Measurements from ENCODE around the gene RASGRF2. TPM values are rescaled to one million over a fixed set of nuclear protein-coding genes. Genes with fewer than 3 reads are reported as not detected.

The RASGRF2 gene
- total RNA-seq, 1 experiment from 2014 or later = 0.48 TPM

DNA sequence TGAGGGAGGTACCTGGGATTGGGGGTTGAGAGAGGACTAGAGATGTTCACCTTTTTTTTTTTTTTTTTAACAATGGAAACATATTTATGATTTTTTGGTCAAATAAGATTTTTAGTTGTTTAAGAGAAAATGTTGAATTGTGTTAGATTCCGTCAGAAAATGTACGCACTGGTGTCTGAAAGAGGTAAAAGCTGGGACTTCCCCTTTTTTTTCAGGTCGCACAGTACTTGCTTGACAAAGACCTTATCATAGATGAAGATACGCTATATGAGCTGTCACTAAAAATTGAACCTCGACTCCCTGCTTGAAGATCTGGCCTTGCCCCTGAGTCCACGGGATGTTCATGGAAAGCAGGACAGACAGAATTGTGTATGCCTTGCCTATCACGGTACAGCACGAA, 265.3 kb downstream of the RASGRF2 start:
- ChIA-PET CTCF (no interaction called here), POLR2A (ENCODE audit: unreplicated experiment) (no interaction called here)
- H3K27me3 ChIP-seq (ENCODE audit: insufficient read depth, low read depth) = no peaks in the 10 kb centered on the region
- H4K20me1 ChIP-seq (ENCODE audit: insufficient read depth) = no peaks in the 10 kb centered on the region
- H3F3A ChIP-seq (ENCODE audit: insufficient read depth, low read depth) = no peaks in the 10 kb centered on the region
- TF ChIP-seq, protein P1, sequence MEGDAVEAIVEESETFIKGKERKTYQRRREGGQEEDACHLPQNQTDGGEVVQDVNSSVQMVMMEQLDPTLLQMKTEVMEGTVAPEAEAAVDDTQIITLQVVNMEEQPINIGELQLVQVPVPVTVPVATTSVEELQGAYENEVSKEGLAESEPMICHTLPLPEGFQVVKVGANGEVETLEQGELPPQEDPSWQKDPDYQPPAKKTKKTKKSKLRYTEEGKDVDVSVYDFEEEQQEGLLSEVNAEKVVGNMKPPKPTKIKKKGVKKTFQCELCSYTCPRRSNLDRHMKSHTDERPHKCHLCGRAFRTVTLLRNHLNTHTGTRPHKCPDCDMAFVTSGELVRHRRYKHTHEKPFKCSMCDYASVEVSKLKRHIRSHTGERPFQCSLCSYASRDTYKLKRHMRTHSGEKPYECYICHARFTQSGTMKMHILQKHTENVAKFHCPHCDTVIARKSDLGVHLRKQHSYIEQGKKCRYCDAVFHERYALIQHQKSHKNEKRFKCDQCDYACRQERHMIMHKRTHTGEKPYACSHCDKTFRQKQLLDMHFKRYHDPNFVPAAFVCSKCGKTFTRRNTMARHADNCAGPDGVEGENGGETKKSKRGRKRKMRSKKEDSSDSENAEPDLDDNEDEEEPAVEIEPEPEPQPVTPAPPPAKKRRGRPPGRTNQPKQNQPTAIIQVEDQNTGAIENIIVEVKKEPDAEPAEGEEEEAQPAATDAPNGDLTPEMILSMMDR (conservative IDR thresholded peaks at IDR 0.05) = no peak
- TF ChIP-seq EZH2 (IDR thresholded peaks at IDR 0.05; ENCODE audit: low read depth) = no peak
- no peaks in the 10 kb centered on the region for H3K36me3 ChIP-seq (ENCODE audit: low read depth)
- no peak overlapping the region for H3K4me2 ChIP-seq
- H3K27ac ChIP-seq = no peak overlapping the region
- H3K9me3 ChIP-seq (ENCODE audit: insufficient read depth, low read depth) = no peaks in the 10 kb centered on the region
- no peak overlapping the region for H3K4me3 ChIP-seq
- DNase-seq = no peak
- H3K9me2 ChIP-seq (ENCODE audit: insufficient read depth) = no peaks in the 10 kb centered on the region
- BruUV-seq (replicated peaks) = no TSS peak
- no peaks in the 10 kb centered on the region for H3K4me1 ChIP-seq (replicated peaks; ENCODE audit: insufficient read depth)
- H3K79me2 ChIP-seq (ENCODE audit: low read depth) = no peaks in the 10 kb centered on the region
- intact Hi-C loops (cut with micrococcal nuclease; ENCODE audit: unreplicated experiment) = no loop called here
- no peak overlapping the region for H2AFZ ChIP-seq

DNA sequence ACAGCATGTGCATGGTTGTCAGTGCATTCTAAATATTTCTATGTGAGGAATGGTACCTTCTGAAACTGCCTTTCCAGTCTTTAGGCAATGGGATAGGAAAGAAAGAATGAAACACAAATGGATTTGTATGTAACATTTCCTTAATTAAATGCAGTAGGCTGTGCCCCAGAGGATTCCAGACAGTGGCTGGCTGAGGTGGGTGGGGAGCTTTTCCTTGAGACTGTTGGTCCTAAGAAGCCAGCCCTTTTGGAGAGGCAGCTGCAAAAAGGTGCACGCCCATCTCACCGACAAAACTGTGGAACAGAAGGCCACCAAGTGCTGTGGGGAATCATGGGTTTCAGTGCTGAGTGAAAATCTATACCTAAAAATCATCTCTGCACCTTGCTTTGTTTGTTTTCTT, 266.1 kb downstream of the RASGRF2 start:
- intact Hi-C loops (cut with micrococcal nuclease; ENCODE audit: unreplicated experiment) = no loop called here
- no peaks in the 10 kb centered on the region for H3K79me2 ChIP-seq (ENCODE audit: low read depth)
- BruUV-seq (replicated peaks) = no TSS peak

DNA sequence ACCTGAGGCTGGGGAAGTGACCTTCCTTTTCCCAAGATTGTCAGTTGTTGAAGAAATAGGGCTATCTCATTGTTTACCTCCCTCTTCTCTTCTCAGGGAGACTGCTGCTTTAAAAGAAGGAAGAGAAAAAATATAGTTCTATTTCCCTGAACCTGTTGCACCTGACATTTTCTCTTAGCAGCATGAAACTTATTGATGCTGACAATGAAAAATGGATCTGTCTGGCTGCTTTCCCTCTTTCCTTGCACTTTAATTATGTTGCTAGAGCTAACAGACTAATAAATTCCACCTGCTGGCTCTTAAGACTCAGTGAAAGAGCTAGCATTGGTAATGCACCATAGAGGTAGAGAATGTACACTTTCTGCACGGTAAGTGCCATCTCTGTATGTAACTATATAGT, 266.8 kb downstream of the RASGRF2 start:
- Histone ChIP-seq H3K36me3 (ENCODE audit: low read depth) (no peaks in the 10 kb centered on the region), H3K4me3 (no peak overlapping the region), H3F3A (ENCODE audit: insufficient read depth, low read depth) (no peaks in the 10 kb centered on the region), H2AFZ (no peak overlapping the region), H3K4me2 (no peak overlapping the region), H3K9me2 (ENCODE audit: insufficient read depth) (no peaks in the 10 kb centered on the region), H3K27ac (no peak overlapping the region), H3K4me1 (replicated peaks; ENCODE audit: insufficient read depth) (no peaks in the 10 kb centered on the region), H3K27me3 (ENCODE audit: insufficient read depth, low read depth) (no peaks in the 10 kb centered on the region), H3K9me3 (ENCODE audit: insufficient read depth, low read depth) (no peaks in the 10 kb centered on the region), H3K79me2 (ENCODE audit: low read depth) (no peaks in the 10 kb centered on the region), H4K20me1 (ENCODE audit: insufficient read depth) (no peaks in the 10 kb centered on the region)
- TF ChIP-seq EZH2 (IDR thresholded peaks at IDR 0.05; ENCODE audit: low read depth) = no peak
- TF ChIP-seq, protein P1 (conservative IDR thresholded peaks at IDR 0.05) = no peak
- intact Hi-C loops (cut with micrococcal nuclease; ENCODE audit: unreplicated experiment) = no loop called here
- CTCF ChIA-PET = no interaction called here
- BruUV-seq (replicated peaks) = no TSS peak
- no peak for DNase-seq
- POLR2A ChIA-PET (ENCODE audit: unreplicated experiment) = no interaction called here

More for the DNA sequence above, 266.1 kb downstream of the RASGRF2 start:
- Histone ChIP-seq H3F3A (ENCODE audit: insufficient read depth, low read depth) (no peaks in the 10 kb centered on the region), H3K27ac (no peak overlapping the region), H3K9me3 (ENCODE audit: insufficient read depth, low read depth) (no peaks in the 10 kb centered on the region), H3K9me2 (ENCODE audit: insufficient read depth) (no peaks in the 10 kb centered on the region), H2AFZ (no peak overlapping the region), H3K27me3 (ENCODE audit: insufficient read depth, low read depth) (no peaks in the 10 kb centered on the region), H4K20me1 (ENCODE audit: insufficient read depth) (no peaks in the 10 kb centered on the region), H3K4me1 (replicated peaks; ENCODE audit: insufficient read depth) (no peaks in the 10 kb centered on the region), H3K4me2 (no peak overlapping the region), H3K36me3 (ENCODE audit: low read depth) (no peaks in the 10 kb centered on the region), H3K4me3 (no peak overlapping the region)
- ChIA-PET POLR2A (ENCODE audit: unreplicated experiment) (no interaction called here), CTCF (no interaction called here)
- no peak for DNase-seq
- no peak for TF ChIP-seq EZH2 (IDR thresholded peaks at IDR 0.05; ENCODE audit: low read depth)
- TF ChIP-seq, protein P1 (conservative IDR thresholded peaks at IDR 0.05) = no peak
